Measurements from ENCODE around the gene EXOC6B.

- no peak for TF ChIP-seq YY1 (IDR thresholded peaks at IDR 0.05; ENCODE audit: low read depth, low read length)
- no peak for TF ChIP-seq USF2 (IDR thresholded peaks at IDR 0.05; ENCODE audit: borderline replicate concordance, low read depth, low read length)
- no peak for TF ChIP-seq CTCF (IDR thresholded peaks at IDR 0.05 in 2 of 3, conservative IDR thresholded peaks at IDR 0.05 in 1 of 3; ENCODE audit: control insufficient read depth in 2 of 3, extremely low read depth in 1 of 3, insufficient read depth in 1 of 3, low read depth in 3 of 3, low read length in 3 of 3)
- no peak for TF ChIP-seq IRF3 (IDR thresholded peaks at IDR 0.05)
- no peak for TF ChIP-seq ELK1 (IDR thresholded peaks at IDR 0.05; ENCODE audit: low read depth, low read length)
- TF ChIP-seq EGR1 (IDR thresholded peaks at IDR 0.05; ENCODE audit: borderline replicate concordance in 1 of 2, low read depth in 2 of 2, low read length in 2 of 2): no peak
- TF ChIP-seq SREBF2 (IDR thresholded peaks at IDR 0.05; ENCODE audit: low read length): no peak
- TF ChIP-seq JUND (IDR thresholded peaks at IDR 0.05; ENCODE audit: low read depth, low read length): no peak
These were observed 684.7 kb downstream of the EXOC6B start for GRCh38 chr2:72141032-72141645.

Data from GM12878 (cell line).